ENCODE measurements around the gene GPC1. TPM values are rescaled to one million over a fixed set of nuclear protein-coding genes. Genes with fewer than 3 reads are reported as not detected.

The GPC1 gene
- total and polyA plus RNA-seq, 2 of the 13 experiments (the other 11 are each of a cell fraction or from before 2014, with no cell fraction given) = 4.0 to 5.5 TPM

DNA sequence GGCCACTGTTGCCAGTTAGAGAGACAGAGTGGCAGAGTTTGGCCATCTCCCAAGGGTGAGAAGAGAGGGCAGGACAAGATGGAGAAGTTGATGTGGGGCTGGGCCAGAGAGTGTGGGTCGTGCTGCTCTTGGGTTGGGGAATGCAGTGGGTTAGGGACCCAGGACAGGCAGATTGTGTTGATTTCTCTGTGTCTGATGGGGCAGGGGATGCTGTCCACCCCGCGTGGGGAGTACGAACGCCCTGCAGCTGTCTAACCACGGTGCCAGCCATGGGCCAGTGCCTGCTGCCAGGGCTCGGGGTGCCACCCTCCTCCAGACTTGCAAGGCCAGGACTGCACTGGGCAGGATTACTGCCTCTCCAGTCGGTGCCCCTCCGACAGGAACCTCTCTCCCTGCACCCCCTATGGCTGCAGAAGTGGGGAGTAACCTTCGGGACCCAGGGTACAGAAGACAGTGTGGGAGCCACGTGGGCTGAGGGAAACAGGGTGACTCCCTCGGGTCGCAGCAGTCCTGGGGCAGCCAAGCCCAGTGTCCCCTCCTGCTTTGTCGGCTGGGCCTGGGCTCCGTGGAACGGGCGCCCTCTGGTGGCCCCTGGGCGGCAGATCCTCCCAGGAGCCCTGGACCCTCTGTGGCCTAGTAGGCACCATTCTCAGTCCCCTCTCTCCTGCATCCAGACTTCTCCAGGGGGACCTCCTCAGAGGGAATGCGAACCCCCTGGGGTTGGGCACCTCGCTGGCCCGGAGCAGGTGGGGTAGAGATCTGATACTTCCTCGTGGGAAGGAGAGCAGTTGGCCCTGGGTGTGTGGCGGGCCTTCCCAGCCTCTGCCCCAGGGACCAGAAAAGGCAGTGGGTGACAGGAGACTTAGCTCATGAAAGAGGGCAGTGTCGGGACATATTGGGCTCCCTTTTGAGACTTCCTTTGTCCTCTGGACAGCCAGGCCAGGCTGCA is 2.7 kb downstream of the GPC1 start (continued):
- TF ChIP-seq BORCS8-MEF2B (CRISPR knock-in tag; IDR thresholded peaks at IDR 0.05) (peak; percentile 64; the same call in 1 of the 2 replicates), KDM2A (CRISPR knock-in tag; IDR thresholded peaks at IDR 0.05; ENCODE audit: borderline replicate concordance, low read depth) (peak; percentile 80), ZNF572 (CRISPR knock-in tag; IDR thresholded peaks at IDR 0.05) (peak; percentile 91), ZNF143 (CRISPR knock-in tag; IDR thresholded peaks at IDR 0.05) (0 out of 2 replicates have a peak, but pooled peaks have one; percentile 18), RBM39 (IDR thresholded peaks at IDR 0.05; ENCODE audit: low read depth, low read length, poor library complexity, severe bottlenecking) (peak; percentile 80), SALL1 (CRISPR knock-in tag; IDR thresholded peaks at IDR 0.05) (peak; percentile 19; the same call in 1 of the 2 replicates), RXRA (CRISPR knock-in tag; IDR thresholded peaks at IDR 0.05) (peak; percentile 32; the same call in 1 of the 2 replicates), ELF3 (CRISPR knock-in tag; IDR thresholded peaks at IDR 0.05) (0 out of 2 replicates have a peak, but pooled peaks have one; percentile 26), ETV5 (CRISPR knock-in tag; IDR thresholded peaks at IDR 0.05; ENCODE audit: borderline replicate concordance) (0 out of 2 replicates have a peak, but pooled peaks have one; percentile 18), ZFY (CRISPR knock-in tag; IDR thresholded peaks at IDR 0.05) (peak; percentile 48; the same call in 1 of the 2 replicates), ZNF816 (CRISPR knock-in tag; IDR thresholded peaks at IDR 0.05; ENCODE audit: borderline replicate concordance) (no peak)
- TF ChIP-seq, protein P1, sequence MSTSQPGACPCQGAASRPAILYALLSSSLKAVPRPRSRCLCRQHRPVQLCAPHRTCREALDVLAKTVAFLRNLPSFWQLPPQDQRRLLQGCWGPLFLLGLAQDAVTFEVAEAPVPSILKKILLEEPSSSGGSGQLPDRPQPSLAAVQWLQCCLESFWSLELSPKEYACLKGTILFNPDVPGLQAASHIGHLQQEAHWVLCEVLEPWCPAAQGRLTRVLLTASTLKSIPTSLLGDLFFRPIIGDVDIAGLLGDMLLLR (CRISPR knock-in tag; IDR thresholded peaks at IDR 0.05) = peak; percentile 33; the same call in 1 of the 2 replicates
- TF ChIP-seq, protein P2, sequence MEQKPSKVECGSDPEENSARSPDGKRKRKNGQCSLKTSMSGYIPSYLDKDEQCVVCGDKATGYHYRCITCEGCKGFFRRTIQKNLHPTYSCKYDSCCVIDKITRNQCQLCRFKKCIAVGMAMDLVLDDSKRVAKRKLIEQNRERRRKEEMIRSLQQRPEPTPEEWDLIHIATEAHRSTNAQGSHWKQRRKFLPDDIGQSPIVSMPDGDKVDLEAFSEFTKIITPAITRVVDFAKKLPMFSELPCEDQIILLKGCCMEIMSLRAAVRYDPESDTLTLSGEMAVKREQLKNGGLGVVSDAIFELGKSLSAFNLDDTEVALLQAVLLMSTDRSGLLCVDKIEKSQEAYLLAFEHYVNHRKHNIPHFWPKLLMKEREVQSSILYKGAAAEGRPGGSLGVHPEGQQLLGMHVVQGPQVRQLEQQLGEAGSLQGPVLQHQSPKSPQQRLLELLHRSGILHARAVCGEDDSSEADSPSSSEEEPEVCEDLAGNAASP (CRISPR knock-in tag; IDR thresholded peaks at IDR 0.05; ENCODE audit: borderline replicate concordance) = peak; percentile 36; the same call in 1 of the 2 replicates
- TF ChIP-seq, protein P3, sequence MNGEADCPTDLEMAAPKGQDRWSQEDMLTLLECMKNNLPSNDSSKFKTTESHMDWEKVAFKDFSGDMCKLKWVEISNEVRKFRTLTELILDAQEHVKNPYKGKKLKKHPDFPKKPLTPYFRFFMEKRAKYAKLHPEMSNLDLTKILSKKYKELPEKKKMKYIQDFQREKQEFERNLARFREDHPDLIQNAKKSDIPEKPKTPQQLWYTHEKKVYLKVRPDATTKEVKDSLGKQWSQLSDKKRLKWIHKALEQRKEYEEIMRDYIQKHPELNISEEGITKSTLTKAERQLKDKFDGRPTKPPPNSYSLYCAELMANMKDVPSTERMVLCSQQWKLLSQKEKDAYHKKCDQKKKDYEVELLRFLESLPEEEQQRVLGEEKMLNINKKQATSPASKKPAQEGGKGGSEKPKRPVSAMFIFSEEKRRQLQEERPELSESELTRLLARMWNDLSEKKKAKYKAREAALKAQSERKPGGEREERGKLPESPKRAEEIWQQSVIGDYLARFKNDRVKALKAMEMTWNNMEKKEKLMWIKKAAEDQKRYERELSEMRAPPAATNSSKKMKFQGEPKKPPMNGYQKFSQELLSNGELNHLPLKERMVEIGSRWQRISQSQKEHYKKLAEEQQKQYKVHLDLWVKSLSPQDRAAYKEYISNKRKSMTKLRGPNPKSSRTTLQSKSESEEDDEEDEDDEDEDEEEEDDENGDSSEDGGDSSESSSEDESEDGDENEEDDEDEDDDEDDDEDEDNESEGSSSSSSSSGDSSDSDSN (CRISPR knock-in tag; IDR thresholded peaks at IDR 0.05) = peak; percentile 45; the same call in 1 of the 2 replicates
- TF ChIP-seq, protein P4, sequence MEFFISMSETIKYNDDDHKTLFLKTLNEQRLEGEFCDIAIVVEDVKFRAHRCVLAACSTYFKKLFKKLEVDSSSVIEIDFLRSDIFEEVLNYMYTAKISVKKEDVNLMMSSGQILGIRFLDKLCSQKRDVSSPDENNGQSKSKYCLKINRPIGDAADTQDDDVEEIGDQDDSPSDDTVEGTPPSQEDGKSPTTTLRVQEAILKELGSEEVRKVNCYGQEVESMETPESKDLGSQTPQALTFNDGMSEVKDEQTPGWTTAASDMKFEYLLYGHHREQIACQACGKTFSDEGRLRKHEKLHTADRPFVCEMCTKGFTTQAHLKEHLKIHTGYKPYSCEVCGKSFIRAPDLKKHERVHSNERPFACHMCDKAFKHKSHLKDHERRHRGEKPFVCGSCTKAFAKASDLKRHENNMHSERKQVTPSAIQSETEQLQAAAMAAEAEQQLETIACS (CRISPR knock-in tag; IDR thresholded peaks at IDR 0.05) = peak; percentile 40; the same call in 1 of the 2 replicates
- TF ChIP-seq, protein P5, sequence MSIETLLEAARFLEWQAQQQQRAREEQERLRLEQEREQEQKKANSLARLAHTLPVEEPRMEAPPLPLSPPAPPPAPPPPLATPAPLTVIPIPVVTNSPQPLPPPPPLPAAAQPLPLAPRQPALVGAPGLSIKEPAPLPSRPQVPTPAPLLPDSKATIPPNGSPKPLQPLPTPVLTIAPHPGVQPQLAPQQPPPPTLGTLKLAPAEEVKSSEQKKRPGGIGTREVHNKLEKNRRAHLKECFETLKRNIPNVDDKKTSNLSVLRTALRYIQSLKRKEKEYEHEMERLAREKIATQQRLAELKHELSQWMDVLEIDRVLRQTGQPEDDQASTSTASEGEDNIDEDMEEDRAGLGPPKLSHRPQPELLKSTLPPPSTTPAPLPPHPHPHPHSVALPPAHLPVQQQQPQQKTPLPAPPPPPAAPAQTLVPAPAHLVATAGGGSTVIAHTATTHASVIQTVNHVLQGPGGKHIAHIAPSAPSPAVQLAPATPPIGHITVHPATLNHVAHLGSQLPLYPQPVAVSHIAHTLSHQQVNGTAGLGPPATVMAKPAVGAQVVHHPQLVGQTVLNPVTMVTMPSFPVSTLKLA (IDR thresholded peaks at IDR 0.05) = no peak
- TF ChIP-seq, protein P6, sequence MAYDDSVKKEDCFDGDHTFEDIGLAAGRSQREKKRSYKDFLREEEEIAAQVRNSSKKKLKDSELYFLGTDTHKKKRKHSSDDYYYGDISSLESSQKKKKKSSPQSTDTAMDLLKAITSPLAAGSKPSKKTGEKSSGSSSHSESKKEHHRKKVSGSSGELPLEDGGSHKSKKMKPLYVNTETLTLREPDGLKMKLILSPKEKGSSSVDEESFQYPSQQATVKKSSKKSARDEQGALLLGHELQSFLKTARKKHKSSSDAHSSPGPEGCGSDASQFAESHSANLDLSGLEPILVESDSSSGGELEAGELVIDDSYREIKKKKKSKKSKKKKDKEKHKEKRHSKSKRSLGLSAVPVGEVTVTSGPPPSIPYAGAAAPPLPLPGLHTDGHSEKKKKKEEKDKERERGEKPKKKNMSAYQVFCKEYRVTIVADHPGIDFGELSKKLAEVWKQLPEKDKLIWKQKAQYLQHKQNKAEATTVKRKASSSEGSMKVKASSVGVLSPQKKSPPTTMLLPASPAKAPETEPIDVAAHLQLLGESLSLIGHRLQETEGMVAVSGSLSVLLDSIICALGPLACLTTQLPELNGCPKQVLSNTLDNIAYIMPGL (CRISPR knock-in tag; IDR thresholded peaks at IDR 0.05; ENCODE audit: borderline replicate concordance in 1 of 2, low read depth in 1 of 2) = peak in 1 of 2 experiments; percentile 49; a peak in 2 of 4 replicates
